HL-60 (cell line): ENCODE measurements around the gene HMCN2.

Source experiments
- DNase-seq, 2 experiments: peaks; one replicate each; pipeline ENCODE4 v3.0.0-alpha.2; 2010 to 2020; ENCODE audit warnings: low read depth in 1 of 2, low spot score in 1 of 2
- H3K27ac ChIP-seq: fragments of 250-450 bp; sonication (Bioruptor Pico); replicated peaks from 2 replicates; pipeline ENCODE4 v1.5.1; 2020; ENCODE audit warnings: mild to moderate bottlenecking, moderate library complexity
- H3K27me3 ChIP-seq: fragments of 250-450 bp; sonication (Bioruptor Pico); 2 replicates; pipeline ENCODE4 v1.5.1; 2021; ENCODE audit warnings: mild to moderate bottlenecking, moderate library complexity; ENCODE audit not compliant: insufficient read depth, poor library complexity, severe bottlenecking
- H3K4me3 ChIP-seq: replicated peaks from 2 replicates; pipeline ENCODE4 v1.5.1; 2011; ENCODE audit warnings: mild to moderate bottlenecking, control low read depth, low read length; ENCODE audit not compliant: insufficient read depth
- CTCF ChIP-seq: IDR thresholded peaks from one replicate; pipeline ENCODE4 v1.5.1; 2011; ENCODE audit warnings: low read length, control low read depth, inconsistent platforms; ENCODE audit not compliant: insufficient read depth
- GABPA ChIP-seq: IDR thresholded peaks from 2 replicates; pipeline ENCODE4 v1.6.1; 2012; ENCODE audit warnings: low read depth
- POLR2AphosphoS5 ChIP-seq: IDR thresholded peaks from 2 replicates; pipeline ENCODE4 v1.6.1; 2012; ENCODE audit warnings: low read depth
- REST ChIP-seq: IDR thresholded peaks from 2 replicates; pipeline ENCODE4 v1.6.1; 2012; ENCODE audit warnings: low read depth; ENCODE audit not compliant: insufficient replicate concordance
- SPI1 ChIP-seq: IDR thresholded peaks from 2 replicates; pipeline ENCODE4 v1.6.1; 2012; ENCODE audit warnings: low read depth, mild to moderate bottlenecking, borderline replicate concordance

HMCN2 gene

GRCh38 chr9:130394814-130395470 lies 129.4 kb downstream of the HMCN2 start:
- H3K27me3 ChIP-seq: no peaks in the 10 kb centered on the region
- no peak overlapping the region for H3K27ac ChIP-seq
- DNase-seq: no peak
- no peak overlapping the region for H3K4me3 ChIP-seq
- TF ChIP-seq CTCF: no peak
- no peak for TF ChIP-seq REST

GRCh38 chr9:130395810-130396435 lies 130.4 kb downstream of the HMCN2 start:
- H3K27me3 ChIP-seq: no peaks in the 10 kb centered on the region
- TF ChIP-seq GABPA: no peak
- H3K4me3 ChIP-seq: no peak overlapping the region
- no peak overlapping the region for H3K27ac ChIP-seq
- no peak for DNase-seq

GRCh38 chr9:130396581-130396980 lies 131.0 kb downstream of the HMCN2 start:
- TF ChIP-seq REST (no peak), GABPA (no peak), POLR2AphosphoS5 (no peak), SPI1 (no peak)
- DNase-seq: no peak

GRCh38 chr9:130398487-130399240 lies 133.1 kb downstream of the HMCN2 start:
- H3K27me3 ChIP-seq: no peaks in the 10 kb centered on the region
- no peak overlapping the region for H3K4me3 ChIP-seq
- no peak overlapping the region for H3K27ac ChIP-seq
- DNase-seq: no peak
- TF ChIP-seq POLR2AphosphoS5 (no peak), CTCF (no peak)

More at GRCh38 chr9:130396581-130396980, 131.0 kb downstream of the HMCN2 start:
- no peak overlapping the region for H3K4me3 ChIP-seq
- H3K27ac ChIP-seq: no peak overlapping the region
- H3K27me3 ChIP-seq: no peaks in the 10 kb centered on the region
